Left lobe of liver (tissue), 2 donors: Measurements from ENCODE around the gene C3orf52. TPM values are rescaled to one million over a fixed set of nuclear protein-coding genes. Genes with fewer than 3 reads are reported as not detected.

ENCODE experiments used
- ATAC-seq: fragments of 200-7000 bp; cut with Tn5 transposase; one replicate; pipeline ENCODE4 v1.9.1; 2020; ENCODE audit warnings: mild to moderate bottlenecking, moderate library complexity
- DNase-seq: peaks from one replicate; pipeline ENCODE4 v3.0.0-alpha.2; 2020; ENCODE audit warnings: low spot score
- total RNA-seq: library from RNA; stranded (reverse); gene quantifications from one replicate; pipeline ENCODE4 v1.2.1, GENCODE V29; 2021
- donor health status: DM: no; HTN: no; CAD: no; lungs with moderate emphysema.
- donor health status: DM: no; HTN: yes; CAD: no.

Gene C3orf52
- total RNA-seq, 1 donor from 2014 or later: 0.28 TPM

DNA sequence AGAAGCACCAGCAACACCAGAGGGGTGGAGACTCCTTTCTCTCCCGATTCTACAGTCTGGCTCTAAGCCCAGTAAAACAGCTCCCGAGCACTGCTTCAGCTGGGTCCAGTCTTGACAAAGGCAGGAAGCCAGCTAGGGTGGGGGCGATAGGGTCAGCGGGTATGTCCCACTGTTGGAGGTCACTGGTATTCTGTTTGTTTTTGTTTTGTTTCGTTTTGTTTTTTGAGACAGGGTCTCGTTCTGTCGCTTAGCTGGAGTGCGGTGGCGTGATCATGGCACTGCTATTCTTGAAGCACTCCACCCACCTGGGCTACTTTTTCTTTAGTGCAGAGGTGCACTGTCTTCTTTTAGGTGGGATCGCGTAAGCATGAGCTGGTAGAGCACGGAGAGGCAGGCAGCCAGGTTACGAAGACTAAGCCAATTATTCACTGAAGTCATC lies 30.6 kb downstream of the C3orf52 start:
- ATAC-seq: peak; percentile 25
- no peak for DNase-seq

DNA sequence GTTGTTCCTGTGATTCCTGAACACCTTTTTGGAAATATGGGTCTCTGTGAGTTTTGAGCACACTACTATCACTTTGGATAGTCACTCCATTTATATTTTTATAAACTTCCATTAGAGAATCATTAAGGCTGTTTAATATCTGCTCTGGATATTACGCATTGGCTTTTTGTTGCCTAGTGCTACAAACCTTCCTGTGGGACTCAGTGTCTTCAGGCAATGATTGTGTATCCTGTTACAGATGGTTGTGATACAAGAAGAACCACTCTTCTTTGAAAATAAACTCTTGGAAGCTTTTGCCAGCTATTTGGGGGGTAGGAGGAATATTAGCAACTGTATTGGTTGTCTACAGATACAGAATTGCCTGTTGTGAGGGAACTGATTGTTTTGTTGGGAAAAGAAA lies 31.2 kb downstream of the C3orf52 start:
- ATAC-seq (no peak), DNase-seq (no peak)

DNA sequence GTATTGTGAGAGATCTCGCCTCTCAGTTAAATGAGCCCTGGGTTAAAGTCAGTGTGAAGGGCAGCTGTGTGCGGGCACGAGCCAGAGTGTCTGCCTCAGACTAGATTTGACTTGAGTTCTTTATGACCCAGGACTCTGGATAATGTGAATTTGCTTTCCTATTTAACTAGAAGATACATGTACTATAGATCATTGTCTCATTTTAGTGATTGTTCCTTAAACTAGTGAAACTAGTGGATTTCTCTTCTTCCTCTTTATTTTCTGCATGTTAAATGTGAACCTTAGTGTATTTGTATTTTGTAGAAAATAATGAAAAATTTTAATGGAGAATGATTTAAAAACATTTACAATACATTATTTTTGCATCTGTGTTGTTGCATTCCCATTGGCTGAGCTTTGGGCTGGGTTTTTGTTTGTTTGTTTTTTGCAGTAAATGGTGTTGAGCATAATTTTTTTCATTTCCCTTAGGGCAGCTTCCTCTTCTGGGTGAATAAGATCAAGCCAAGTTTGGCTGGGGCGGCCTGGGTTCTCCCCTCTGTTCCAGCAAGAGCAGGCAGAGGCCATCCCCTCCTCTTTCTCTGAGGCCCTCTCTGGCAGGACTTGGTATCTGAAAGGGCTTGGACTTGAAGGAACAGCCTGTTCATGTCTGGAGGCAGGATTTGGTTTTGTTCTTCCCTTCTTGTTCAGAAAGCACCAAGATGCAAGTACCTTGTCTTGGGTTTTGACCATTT lies 31.8 kb downstream of the C3orf52 start:
- DNase-seq (no peak), ATAC-seq (peak; percentile 36)

DNA sequence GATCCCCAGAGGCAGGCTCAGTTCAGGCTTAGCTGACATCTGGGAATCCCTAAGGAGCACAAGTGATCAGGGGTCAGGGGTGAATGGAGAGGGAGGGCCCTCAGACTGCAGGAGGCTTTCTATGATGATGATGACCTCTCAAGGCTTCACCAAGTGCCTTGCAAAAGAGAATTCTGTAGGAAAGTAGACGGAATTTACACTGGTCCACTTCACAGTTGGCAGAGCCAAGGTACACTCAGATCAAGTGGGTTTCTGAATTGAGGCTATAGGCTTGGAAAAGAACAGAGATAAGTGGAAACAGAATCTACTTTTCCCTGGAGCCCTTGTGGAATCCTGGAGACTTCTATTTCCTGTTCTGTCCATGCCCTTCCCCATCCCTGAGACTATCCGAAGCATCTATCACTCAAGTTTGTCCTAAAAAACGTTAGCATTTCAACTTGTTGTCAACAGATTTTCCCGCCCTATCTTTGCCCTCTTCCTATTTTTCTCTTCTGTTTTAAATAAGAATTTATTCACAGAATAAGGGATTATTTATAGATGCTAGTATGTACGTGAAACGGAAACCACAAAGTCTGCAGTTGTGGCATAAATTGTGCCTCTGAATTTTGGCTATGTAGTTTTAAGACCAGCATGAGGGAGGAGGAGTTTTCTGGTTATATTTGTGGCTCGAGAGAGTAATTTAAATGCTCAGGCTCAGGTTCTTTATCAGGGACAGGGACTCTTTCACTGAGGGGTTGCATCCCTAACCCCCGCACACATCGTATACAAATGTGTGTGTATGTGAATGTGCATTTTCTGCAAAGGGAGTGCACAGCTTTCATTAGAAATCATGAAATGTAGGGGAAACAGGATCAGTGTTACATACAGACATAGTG lies 34.0 kb downstream of the C3orf52 start:
- no peak for ATAC-seq
- no peak for DNase-seq

DNA sequence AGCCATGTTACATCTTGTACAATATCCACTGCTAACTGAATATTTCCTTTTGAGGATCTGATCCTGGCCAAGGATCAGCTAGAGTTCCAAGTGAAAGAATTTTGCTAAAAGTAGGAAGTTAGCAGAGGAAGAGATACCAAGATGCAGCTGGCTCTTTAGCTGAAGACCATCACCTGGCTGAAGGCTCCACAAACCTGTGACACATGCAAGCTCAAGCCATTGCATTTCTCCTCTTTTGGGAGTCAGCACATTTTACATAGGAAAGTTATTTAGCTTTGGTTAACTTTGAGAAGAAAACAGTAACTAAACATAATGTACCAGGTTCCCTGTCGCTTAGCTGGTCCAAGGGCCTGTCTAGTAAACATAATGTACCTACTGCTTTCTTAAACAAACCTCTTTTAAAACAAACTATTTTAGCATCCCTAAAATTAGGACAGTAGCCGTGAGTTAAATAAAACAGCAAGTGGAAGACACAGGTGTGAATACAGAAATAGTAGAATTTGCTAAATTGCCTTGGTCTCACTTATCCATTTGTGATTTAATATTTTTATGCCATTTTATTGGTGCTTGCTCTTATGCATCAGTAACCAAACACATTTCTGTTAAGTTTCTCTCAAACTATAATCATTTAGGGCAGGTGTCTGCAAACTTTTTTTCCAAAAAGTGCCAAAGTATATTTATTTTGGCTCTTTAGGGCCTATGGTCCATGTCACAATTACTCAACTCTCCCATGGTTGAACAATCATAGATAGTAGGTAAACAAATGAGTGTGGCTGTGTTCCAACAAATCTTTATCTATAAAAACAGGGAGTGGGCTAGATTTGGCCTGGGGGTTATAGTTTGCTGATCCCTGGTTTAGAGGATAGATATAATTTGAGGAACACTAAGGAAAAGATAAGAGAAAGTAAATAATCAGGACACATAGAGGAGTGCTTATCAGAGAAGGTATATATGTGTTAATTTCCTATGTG lies 35.7 kb downstream of the C3orf52 start:
- DNase-seq (no peak), ATAC-seq (peak; percentile 31)

DNA sequence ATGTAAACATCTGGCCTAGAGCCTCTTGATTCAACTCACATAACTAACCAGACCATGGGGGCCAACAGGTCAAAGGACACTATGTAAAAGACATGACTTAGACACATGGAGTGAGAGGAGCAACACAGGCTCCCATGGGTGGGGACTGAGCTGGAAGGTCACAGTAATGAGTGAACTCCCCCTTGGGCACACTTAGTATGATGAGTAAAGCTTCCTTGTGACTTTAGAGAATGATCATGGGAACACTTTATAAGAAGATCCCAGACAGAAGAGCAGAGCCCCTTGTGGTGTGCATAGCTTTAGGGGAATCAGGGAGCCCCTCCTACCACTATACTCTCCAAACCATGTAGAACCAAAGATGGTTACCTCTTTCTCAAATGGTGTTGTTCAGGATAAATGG lies 36.7 kb downstream of the C3orf52 start:
- no peak for DNase-seq

DNA sequence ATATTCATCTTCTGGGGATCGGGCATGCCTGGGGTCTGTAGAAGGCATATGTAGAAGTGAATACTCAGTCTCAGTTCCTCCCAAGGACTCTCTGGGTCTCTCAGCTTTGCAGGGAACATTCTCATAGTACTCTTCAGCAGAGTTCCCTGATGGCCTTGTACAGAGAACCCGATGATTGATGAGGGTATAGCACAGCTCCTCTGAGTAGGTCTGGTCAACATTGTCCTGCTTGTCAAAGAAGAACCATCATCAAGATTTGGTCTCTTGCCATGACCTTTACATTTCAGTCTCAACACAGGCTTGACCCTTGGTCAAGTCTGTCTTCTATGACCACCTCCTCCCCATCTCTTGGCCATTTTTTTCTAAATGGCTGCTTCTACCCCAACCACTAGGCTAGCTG lies 37.4 kb downstream of the C3orf52 start:
- DNase-seq (no peak), ATAC-seq (no peak)

More for the DNA sequence above, 36.7 kb downstream of the C3orf52 start:
- ATAC-seq: no peak

DNA sequence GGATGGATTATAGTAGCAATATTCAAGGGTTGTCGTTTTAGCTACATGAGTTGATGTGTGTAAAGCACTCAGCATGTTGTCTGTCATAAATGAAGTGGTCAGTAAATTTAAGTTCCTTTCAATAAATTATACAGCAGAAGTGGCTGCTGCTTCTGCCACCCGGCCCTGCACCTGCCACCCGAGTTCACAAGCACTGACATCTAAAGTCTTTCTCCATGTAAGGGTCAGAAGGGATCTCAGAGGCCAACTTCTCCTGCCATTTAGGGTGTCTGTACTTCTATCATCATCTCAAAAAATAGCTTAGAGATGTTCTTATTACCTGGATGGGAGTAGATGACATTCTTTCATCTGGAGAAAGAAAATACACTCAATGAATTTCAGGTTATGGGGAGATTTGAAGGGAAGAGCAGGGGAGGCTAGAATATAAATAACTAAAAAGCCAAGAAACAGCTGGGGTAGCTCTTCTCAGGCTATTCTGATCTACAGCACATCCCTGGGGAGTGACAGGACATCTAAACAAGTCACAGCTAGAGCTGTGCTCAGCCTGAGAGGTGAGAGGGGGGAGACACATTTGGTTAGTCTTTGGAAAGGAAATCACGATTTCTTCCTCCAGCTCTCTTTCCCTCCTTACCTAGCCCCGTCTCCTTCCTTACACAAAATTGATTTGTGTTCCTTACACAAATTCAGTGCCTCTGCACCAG lies 38.9 kb downstream of the C3orf52 start:
- ATAC-seq: no peak
- no peak for DNase-seq

DNA sequence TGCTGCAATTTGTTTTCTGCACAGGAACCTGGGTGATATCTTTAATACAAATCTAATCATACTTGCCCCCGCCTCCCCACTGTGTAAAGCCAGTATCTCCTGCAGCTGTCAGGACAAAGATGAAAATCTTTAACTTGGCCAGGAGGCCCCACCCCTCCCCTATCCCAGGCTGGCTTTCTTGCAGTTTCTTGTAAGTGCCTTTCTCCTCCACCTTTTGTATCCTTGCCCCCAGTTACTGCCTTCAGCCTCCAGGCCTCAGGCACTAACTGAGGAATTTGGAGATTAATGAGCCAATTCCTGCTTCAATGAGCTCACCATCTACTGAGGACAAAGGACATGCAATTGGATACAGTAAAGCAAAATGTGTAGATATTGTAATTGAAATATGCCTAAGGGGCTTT lies 40.3 kb downstream of the C3orf52 start:
- DNase-seq (no peak), ATAC-seq (no peak)

DNA sequence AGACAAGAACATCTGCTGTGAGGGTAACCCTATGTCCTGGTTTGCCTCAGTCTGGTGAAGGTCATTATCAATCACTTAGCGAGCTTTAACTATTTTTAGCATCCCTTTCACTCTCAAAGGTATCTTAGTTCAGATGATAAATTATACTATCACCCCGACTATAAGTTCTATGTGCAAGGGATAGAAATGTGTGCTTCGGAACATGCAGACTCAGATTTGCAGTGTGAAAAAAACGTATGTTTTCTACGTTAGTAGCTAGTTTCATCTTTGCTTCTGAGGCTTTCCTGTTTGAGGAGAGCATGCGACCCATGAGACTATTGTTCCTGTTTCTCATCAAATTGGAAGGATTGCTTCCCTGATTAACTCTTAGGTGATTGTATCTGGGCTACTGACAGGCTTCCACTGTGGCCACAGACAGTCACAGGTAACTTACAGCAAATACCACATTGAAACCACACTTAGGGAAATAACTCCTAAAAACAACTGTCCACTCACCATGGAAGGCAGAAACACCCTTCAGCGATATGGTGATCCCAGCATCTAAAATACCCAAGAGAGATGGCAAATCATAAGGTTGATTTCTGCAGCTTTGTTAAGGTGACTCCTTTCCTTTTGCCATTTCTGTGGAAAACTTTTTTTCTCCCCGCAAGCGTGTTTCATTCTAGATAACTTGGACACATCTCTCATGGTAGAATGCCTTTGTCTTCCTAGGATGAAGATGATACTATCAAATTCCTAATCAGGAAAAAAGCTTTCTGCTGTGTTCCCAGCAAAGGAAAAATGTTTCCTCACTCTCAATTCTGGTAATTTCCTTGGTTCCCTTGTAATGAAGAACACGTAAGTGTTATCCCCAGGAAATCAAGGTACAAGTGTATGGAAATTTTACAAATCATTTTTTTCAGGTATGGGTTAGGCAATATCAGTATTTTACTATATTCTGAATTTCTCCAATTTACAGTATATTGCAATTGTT lies 41.6 kb downstream of the C3orf52 start:
- ATAC-seq (no peak), DNase-seq (no peak)

DNA sequence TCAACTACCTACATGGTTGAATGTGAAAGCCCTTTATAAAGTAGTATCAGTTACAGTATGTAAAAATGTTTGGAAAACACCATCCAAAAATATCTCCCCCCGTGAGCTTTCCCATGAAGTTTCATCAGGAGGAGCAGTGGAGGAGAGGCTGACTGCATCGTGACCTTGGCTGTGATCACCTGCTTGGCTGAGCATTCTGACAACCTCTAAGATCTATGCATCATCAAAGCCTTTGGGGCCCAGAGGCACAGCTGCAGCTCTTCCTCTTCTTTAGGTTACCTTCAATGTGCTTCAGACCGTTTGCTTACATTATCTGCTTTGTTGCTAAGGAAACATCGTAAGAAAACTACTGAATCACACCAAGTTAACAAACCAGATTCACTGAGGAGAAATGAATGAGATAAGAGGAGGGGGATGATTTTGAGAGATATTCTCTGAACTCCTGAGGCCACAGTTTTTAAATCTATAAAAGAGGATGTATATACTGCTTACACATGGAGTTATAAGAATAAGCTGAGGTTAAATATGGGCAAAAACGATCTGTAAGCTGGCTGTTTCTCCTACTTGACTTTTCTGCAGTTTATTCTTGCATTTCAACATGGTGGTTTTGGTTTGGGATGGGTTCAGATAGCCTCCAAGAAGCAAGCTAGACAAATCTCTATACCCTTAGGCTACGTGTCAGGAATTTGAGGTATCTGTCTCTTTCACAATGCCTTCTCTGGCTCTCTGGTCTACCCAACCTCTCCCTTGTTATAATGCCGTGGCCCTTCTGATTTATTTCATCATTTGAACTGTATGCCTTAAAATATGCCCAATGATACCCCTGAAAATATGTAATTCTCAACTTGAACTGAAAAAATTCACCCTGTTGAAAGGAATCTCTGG lies 42.9 kb downstream of the C3orf52 start:
- DNase-seq: no peak
- ATAC-seq: no peak

DNA sequence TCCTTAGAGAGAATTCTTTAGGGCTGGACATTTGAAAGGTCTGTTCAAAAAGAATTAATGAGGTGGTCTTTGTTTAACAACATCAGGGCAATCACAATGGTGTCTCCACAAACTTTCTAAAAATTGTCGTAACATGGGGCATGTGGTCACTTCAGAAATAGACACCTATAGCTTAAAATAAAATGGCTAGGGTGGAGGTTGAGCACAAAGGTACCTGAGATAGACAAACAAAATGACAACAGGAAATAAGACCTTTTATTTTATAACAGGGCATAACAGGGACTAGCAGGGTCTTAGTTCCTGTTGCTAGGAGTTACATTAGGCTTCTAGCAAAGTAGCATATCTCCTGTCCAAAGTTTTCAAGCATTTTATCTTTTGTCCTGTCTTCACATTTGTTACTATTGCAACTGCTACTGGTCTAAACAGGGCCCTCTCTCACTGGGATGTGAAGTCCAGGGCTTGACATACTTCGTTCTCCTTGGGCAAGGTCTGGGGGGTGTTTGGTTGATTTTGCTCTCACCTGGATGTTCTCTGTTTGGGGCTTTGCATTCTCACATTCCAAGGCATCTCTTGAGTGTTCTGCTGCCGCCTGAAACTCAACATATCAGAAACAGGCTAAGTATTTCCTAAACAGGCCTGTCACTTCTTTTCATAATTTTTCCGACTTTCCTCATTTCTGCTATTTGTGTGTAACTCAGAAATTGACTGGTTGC lies 43.9 kb downstream of the C3orf52 start:
- no peak for ATAC-seq
- no peak for DNase-seq

DNA sequence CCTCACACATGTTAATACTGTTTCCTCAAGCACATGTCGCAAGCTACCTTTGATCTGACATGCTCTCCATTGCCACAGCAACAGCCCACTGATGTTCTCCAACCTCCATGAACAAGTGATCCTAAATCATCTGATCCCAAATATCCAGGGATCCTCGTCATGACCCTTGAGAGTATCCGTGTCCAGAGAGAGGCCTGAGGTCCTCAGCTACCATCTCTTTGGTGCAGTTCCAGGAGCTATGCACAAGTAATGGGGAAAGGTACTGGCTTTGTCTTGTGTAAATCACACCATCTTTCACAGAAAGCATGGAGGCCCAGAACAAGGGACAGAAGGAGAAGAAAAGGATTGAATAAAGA lies 44.4 kb downstream of the C3orf52 start:
- DNase-seq (no peak), ATAC-seq (no peak)

DNA sequence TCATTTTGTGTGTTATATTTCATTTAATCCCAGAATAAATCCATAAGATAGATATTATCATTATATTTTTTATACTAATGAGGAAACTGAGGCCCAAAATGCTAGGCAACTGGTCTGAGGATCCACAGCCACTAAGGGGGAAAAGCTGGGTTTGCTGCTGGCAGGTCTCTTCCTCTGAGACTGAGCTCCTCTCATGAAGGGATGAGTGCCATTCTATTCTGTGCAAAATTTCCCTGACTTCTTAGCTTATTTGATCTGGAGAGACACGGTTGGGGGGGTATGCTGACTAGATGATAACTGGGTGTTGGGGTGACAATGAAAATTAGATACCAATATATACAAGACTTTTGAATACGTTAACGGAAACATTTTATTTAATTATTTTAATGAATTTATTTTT lies 44.9 kb downstream of the C3orf52 start:
- no peak for ATAC-seq
- no peak for DNase-seq

DNA sequence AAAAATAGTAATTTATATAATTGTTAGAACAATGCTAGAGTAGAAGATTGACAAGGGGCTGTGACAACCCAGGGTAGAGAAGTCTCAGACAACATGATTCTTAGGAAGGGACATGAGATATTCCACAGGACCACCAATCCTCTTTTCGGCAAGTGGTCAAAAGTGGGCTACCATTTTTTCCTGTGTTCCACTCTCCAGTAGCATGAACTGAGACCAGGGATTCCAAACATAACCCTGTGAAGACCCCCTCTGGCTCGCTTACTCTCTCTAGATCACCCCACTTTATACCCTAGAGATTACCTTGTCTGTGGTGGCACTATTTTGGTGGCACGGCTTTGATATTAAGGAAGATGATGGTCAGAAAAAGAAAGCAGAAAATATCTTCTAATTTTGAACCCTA lies 45.9 kb downstream of the C3orf52 start:
- no peak for ATAC-seq

DNA sequence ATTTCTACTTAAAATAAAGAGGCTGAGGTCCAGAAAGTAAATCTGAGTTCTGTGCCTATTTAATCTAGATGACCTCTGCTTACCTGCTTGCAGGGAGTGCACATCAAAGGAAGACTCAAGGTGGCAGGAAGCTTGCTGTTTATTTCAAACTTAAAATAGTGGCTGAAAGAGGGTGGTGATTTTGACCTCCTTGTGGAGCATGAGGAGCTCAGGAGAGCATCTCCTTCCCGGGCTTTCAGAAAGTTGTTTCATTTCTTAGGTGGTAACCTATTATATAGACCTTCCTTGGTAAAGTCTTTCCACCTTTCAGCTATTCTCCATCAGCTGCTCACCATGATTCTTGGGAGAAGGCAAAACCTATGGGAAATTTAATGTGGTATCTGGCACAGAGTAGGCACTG lies 46.4 kb downstream of the C3orf52 start:
- ATAC-seq (no peak), DNase-seq (no peak)

More for the DNA sequence above, 45.9 kb downstream of the C3orf52 start:
- no peak for DNase-seq

DNA sequence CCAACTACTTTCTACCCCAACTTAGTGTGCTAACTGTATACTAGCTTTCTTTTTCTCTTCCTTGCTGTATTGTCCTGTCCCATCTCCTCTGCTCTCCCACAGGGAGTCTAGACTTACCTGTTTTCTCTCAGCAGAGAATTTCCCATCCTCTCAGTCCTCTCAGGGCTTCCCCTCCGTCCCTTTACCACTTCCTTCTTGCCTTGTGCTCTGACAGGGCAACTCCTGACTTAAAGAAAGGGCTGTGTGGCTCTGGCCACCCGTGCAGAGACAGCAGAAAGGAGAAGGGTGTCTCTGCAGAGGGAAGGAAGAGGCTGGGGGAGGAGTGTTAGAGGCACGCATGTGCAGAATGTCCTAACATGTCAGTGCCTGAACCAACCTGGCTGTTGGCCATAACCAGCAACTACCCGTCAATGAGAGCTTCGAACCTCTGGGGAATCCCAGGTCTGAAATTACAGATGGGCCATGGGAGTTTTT lies 46.8 kb downstream of the C3orf52 start, which contains the start of gene GCSAM:
Gene GCSAM, minus strand, starts transcription at position 274 of the 474 bp plus-strand sequence. Its CDS starts 128 bp downstream, at position 146.
- no peak for DNase-seq

More for the DNA sequence above, 46.8 kb downstream of the C3orf52 start, which contains the start of gene GCSAM:
- ATAC-seq: peak; percentile 64
